Activated effector memory CD4-positive, alpha-beta T cell treated with anti-CD3 and anti-CD28 coated beads, Interleukin-2, amount 50 U/mL, for 16 hours (primary cell): ENCODE measurements around the gene WDR82.
A peak's percentile ranks its signal among the peaks of the same experiment; 100 is the strongest.

Source experiments
- DNase-seq: peaks from one replicate; pipeline ENCODE4 v3.0.0-alpha.2; 2020

WDR82 gene

DNA sequence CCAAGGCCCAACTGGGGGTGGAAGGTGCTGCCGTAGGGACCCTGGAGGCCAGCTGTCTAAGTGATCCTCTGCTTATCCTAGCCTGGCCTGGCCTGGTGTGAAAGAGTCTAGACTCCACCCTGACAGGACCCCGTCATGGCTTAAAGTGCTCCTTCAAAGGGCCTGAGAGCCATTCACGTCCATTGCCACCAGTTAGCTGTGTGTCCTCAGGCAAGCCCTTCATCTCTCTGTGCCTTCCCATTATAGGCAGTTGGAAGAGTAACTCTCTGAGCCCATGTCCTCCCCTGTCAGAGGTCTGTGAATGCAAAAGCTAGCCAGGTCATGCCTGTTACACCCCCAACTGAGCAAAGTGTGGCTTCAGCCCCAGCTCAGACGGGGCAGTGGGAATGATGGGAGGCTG, 28.5 kb upstream of the WDR82 start:
- DNase-seq: no peak

DNA sequence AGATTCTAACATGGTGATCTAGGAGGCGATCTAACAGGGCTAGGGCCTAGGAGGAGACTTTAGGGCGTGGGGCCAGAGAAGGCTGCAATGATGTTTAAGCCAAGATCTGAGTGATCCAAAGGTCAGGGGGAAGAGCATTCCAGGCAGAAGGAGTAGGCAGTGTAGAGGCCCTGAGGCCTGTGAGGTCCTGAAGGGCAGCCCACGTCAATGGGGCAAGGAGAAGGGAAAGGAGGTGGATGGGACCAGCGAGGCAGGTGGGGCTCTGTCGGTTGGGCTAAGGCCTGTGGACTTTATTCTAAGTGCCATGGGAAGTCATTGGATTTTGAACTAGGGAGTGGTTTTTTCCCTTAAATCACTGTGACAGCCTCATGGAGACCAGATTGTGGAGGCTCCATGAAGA, 27.5 kb upstream of the WDR82 start:
- no peak for DNase-seq

GRCh38 chr3:52303811-52304210, 25.4 kb upstream of the WDR82 start:
- no peak for DNase-seq

GRCh38 chr3:52302426-52303145, 24.1 kb upstream of the WDR82 start:
- no peak for DNase-seq

DNA sequence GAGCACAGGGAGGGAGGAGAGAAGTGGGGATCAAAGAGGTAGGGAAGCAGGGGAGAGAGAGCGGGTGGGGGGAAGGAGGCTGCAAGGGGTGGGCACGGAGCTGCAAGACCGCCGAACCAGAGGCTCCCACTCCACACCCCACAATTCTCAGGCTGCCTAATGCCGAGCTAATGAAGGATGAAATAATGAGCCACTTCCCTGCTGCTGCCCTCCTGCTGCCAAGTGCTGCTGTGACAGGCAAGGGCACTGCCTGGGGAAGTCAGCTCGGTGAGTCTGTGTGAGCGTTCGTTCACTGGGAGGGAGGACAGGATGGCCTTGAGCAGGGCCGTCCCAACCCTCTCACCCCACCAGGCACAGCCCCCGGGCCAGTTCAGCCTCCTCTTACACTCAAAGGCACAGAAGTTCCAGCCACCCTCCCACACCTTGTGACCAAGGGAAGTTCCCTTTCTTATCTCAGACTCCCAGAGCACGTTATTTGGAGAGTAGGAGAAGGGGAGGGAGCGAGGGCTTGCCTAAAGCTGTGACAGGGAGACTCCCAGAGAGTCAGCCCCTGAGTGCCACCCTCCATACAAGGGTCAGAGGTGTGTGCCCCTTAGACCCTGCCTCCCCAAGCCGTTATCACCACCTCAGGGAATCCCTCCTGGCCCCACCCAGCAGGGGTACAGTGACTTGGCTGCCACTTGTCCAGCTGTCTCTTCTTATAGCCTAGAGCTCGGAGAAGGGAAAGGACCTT, 21.6 kb upstream of the WDR82 start:
- no peak for DNase-seq

DNA sequence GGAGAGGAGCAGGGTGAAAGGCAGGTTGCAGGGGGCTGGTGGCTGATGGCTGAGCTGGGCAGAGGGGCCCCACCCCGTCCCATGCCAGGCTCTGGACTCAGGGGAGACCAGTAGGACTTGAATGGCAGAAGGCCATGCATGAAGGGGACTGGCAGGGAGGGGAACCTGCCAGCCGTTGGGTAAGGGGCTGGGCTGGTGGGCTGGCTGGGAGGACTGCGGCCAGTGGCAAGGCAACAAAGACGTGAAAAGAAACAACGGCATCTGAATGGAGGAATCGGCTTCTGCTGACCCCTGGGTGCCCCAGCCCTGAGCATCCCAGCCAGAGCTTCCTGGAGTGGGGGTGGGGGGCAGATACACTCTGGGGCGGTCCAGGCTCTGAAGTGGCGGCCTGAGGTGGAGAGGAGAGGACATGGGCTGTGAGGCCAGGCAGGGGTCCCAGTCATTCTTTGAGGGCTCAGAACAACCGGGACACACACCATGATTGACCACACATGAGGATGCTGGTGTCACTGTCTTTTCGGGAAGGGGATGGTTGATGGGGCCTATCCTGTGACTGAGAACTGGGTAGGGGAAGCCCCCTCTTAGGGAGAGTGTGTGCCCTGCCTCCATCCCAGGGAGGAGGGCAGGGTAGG, 20.9 kb upstream of the WDR82 start:
- DNase-seq: no peak

DNA sequence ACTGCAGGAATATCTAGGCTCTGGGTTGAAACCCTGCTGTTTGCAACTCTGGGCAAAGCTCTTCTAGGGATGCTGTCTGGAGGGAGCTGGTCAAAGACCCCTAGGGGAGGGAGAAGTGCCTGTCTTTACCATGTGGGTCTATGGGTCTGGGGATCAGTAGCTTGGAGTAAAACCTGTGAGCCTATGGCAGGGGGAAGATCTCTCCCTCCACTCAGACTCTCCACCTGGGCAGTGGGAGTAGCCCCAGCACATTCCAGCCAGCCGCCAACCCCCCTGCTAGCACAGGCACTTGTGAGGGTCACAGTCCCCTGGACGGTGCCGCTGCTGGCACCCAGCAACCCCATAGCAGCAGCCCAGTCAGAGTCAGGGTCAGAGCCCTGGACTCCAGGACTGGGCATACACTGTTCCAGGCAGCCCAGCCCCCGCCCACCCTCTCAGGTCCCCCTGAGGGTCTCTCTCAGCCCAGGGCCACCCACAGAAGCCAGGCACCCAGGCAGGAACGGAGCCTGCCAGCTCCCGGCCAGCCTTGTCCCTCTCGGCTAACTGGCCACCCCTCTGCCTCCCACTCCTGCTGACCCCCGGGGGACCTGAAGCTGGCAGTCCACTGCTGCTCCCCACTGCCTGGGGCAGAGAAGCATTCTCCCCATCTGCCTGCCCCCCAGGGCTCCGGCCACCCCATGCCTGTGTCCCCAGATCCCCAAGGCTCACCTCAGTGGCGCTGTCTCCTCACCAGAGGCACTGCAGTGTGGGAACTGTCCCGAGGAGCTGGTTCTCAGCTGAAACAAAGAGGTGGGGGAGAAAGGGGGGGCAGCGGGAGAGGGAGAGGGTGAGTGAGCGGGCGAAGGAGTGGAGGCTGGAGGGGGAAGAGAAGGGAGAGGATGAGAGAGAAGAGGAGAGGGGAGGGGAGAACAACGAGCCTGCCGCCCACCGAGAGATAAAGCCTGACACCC, 20.0 kb upstream of the WDR82 start:
- no peak for DNase-seq

DNA sequence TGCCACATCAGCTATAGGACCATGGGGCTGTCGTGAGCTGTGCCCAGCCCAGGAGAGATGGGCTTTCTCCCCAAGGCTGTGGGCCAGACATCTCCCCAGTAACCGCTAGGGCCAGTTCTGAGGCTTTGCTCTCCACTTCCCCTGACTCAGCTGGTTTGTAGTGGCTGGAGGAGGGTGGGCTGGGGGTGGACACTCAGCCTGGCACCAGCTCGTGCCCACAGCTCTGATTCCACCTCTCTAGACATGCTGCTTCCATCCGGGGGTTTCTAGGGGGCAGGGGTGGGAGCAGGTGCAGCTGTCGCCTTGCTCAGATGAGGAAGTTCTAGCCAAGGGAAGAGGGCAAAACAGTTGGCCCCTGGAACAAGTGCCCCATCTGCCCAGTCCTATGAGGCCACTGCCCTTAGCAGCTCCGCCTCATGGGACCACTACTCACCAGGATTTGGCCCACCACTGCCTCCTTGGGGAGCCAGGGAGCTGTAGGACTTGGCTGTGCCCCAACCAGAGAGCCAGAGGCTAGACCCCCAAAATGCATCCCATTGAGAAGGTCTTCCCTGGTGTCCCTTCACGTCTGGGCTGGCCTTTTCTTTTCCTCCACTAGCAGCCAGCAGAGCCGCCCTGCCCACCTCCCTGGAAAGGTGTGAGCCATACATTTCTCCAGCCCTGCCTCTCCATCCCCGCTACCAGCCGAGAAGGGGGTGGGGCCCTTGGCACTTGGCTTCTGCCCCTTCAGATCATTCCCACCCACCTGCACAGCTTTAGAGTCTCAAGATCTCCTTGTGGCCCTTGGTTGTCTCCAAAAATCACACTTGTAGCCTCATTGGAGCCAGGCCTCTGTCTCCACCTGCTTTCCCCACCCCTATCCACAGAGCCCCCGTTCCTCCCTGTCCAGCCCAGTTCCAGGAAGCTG, 19.0 kb upstream of the WDR82 start:
- DNase-seq: no peak

- DNase-seq: no peak
Observed at GRCh38 chr3:52295671-52296208, 17.3 kb upstream of the WDR82 start.

DNA sequence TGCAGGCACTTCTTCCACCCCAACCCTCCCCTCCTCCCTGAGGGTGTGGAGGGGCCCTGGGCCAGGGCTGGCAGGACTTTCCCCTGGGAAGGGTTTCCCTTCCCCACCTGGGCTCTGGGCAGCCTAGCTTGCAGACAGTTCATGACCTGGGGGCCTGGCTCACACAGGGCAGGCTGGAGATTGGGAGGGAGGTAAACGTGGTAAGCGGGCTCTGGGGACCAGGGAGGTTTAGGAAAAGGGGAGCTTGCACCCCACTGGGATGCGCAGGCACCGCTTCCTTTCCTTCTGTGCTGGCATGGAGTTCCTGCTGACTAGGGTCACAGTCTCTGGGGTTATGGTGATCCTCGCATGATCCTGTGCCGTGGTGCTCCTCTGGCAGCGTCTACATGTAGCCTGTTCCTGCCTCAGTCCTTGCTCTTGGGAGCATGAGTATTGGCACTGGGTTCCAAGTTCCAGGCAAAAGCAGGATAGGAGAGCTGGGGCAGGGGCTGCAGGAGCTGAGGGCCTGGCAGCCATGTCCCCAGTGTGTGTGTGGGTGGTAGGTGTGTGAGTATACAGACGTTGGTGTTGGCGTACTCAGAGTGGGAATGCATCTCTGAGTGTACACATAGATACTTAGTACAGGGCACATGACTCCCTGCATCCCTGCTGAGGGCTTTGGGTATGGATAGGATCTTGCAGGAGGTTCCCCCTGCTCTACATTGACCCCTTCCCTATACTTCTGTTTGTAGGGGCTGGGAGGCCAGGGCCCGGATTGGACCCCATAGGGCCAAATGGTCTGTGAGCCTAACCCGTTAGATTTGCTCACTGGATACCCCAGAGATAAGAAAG, 16.1 kb upstream of the WDR82 start:
- DNase-seq: no peak

DNA sequence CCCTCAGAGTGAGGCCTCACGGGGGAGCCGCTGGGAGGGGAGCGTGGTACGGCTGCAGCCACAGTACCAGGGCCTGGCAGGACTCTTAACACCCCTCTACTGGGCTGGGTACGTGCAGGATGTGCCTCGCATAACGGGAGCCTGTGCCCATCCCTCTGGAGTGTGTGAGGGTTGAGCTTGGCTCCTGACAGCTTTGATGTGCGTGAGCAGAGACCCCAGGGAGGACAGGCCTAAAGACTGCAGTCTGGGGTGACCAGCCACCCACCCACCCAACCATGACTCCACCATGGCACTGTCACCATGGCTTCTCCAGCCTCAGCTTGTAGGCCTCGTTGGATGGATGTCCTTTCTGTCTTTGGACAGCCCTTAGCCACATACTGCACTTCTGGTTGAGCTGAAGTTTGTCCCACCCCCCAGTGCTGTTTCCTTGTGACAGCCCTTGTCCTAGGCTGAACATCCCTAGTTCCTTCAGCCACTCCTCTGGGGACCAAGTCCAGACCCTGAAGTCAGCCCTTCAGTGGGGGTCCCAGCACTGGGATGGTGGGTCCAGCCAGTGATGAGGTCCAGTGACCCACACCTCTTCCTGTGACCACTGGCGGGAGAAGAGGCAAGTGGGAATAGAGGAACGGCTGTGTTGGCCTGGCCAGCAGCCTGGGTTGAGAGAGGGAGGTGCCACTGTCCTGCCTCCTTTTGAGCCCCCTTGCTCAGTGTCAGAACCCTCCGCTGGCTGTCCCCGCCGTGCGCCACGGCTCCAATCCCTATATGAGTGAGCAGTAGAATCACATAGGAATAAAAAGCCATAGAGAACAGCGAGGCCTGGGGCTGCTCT, 15.3 kb upstream of the WDR82 start:
- no peak for DNase-seq

GRCh38 chr3:52292247-52293065, 14.0 kb upstream of the WDR82 start:
- DNase-seq: no peak

DNA sequence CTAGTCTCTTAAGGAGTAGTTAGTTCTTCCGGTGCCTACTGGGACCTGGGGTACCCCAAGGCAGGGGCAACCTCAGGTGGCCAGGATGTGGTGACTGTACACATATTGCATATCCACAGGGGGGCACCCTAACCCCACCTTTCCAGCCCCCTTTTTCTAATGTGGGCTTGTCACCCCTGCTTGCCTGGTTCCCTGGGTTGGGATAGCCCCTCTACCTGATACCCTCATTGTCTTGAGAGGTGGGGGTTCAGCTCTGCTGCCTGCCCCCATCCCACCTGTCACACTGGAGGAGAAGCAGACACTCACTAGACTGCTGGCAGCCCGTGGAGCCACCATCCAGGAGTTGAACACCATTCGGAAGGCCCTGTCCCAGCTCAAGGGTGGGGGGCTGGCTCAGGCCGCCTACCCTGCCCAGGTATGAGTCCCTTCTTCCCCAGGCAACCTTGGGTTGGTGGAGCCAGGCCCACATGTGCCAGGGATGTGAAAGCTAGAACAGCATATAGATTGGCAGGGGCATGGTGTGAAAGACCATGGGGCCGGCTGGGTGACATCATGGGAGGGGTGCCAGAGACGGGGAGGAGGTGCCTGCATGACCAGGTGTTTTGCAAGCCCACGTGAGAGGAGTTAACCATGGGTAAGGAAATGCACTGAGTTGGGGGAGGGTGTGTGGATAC, 13.2 kb upstream of the WDR82 start:
- peak; percentile 72 for DNase-seq

DNA sequence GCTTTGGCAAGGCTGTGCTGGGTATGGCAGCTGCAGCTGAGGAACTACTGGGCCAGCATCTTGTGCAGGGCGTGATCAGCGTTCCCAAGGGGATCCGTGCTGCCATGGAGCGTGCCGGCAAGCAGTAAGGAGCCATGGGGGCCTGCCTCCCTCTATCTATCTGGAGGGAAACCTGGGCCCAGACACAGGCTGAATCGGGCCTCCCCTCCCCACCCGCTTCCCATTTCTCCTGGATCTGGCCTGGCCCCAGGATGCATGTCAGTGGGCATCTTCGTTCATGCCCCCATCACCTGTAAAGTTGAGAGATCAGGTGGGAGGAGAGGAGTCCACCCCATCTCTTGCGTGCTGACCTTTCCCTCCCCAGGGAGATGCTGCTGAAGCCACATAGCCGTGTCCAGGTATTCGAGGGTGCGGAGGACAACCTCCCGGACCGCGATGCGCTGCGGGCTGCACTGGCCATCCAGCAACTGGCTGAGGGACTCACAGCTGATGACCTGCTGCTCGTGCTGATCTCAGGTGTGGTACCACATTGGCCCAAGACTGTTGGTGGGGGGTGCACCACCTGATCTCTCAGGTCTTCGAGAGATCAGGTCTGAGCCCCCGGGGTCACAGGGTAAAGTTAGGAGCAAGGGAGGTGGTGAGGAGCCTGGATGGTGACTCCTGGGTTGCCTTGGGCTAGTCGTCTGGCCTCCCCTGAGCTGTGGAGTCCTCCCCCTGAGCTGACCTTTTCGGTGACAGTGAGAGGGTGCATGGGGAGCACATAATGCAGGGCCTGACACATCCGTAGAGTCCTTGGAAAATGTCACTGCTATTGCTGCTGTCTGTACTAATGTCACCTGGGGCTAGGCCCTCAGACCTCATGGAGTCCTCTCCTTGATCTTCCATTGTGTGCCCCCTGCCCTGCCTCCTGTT, 12.4 kb upstream of the WDR82 start:
- no peak for DNase-seq

DNA sequence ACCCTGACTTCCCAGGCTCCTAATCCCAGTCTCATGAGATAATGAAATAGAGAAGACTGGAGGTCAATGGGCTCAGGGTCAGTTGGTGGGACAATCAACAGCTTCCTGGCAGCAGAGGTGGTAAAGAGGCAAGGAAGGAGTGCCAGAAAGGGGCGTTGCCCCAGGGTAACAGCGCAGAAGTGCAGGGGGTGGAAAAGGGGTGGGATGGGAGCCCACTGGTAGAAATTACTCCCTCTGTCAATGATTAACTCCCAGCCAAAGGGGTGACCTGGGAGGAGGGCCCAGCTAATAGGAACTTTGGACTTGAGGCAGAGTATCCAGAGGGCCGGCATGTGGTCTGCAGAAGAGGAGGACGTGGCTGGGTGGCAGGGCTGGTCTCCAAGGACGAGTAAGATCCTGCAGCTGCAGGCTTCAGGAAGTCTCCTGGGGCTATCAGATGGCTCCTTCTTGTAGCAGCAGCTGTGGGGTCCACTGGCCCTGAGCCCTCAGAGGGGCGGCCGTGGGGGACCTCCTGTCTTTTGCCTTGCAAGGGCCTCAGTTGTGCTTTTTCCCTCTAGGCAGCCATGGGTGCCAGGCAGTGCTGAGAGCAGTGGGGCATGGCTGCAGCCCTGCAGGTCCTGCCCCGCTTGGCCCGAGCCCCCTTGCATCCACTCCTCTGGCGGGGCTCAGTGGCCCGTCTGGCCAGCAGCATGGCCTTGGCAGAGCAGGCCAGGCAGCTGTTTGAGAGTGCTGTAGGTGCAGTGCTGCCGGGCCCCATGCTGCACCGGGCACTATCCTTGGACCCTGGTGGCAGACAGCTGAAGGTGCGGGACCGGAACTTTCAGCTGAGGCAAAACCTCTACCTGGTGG, 11.5 kb upstream of the WDR82 start:
- DNase-seq: no peak

GRCh38 chr3:52289338-52289746, 10.9 kb upstream of the WDR82 start:
- DNase-seq: no peak
